ENCODE measurements around the gene COX14.

DNA sequence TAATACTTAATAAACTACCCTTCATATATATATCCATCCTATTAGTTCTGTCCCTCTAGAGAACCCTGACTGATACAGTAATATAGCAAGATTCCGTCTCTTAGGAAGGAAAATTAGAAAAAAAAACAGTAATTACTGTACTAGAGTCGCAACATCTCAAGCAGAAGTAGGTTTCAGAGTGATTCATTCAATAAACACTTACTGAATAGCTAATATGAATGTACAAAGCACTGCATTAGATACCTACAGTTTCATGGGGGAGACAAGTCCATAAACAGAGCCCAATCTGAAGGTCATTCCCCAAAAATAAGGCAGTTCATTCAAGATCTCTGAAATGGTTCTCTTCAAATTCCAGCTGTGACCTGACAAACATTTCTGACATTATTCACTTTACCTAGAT is 45.2 kb downstream of the COX14 start:
- TF ChIP-seq POLR2A (IDR thresholded peaks at IDR 0.05; ENCODE audit: low read depth, low read length) (no peak), POLR2AphosphoS5 (IDR thresholded peaks at IDR 0.05; ENCODE audit: low read depth, low read length) (no peak)
